NB4 (cell line): ENCODE measurements around the gene FKBP15.
A peak's percentile ranks its signal among the peaks of the same experiment; 100 is the strongest.

Source experiments
- DNase-seq: peaks from one replicate; pipeline ENCODE4 v3.0.0; 2010; ENCODE audit warnings: low read depth
- H3K4me3 ChIP-seq: one replicate; pipeline ENCODE4 v1.5.1; 2011; ENCODE audit warnings: mild to moderate bottlenecking, low read depth, low read length, moderate library complexity
- CTCF ChIP-seq: IDR thresholded peaks from one replicate; pipeline ENCODE4 v1.5.1; 2012; ENCODE audit warnings: low read depth, low read length
- MAX ChIP-seq: IDR thresholded peaks from 2 replicates; pipeline ENCODE4 v1.6.1; 2011; ENCODE audit warnings: low read depth, low read length
- MYC ChIP-seq: IDR thresholded peaks from 2 replicates; pipeline ENCODE4 v1.6.1; 2011; ENCODE audit warnings: low read depth, low read length
- POLR2A ChIP-seq: IDR thresholded peaks from 2 replicates; pipeline ENCODE4 v1.6.1; 2011; ENCODE audit warnings: mild to moderate bottlenecking; ENCODE audit not compliant: insufficient read length; ENCODE audit errors: extremely low read depth

Gene FKBP15

GRCh38 chr9:113158446-113158845 lies 62.6 kb downstream of the FKBP15 start:
- TF ChIP-seq MAX (no peak), MYC (no peak), POLR2A (no peak), CTCF (no peak)
- no peak for DNase-seq
- no peak overlapping the region for H3K4me3 ChIP-seq

GRCh38 chr9:113156880-113157279 lies 64.2 kb downstream of the FKBP15 start:
- H3K4me3 ChIP-seq = no peak overlapping the region
- no peak for TF ChIP-seq MAX
- TF ChIP-seq POLR2A = no peak
- TF ChIP-seq CTCF = no peak
- no peak for TF ChIP-seq MYC
- DNase-seq = peak; percentile 27

- no peak for TF ChIP-seq CTCF
- peak; percentile 92 for TF ChIP-seq MAX
- peak; percentile 94 for TF ChIP-seq MYC
- TF ChIP-seq POLR2A = no peak
- peak; percentile 93 for DNase-seq
- H3K4me3 ChIP-seq = peak overlapping the region; percentile 1
Observed at GRCh38 chr9:113155911-113156588, 65.0 kb downstream of the FKBP15 start.

- TF ChIP-seq MYC (peak; percentile 12; the same call in 1 of the 2 replicates), MAX (no peak), CTCF (no peak), POLR2A (no peak)
- H3K4me3 ChIP-seq = no peak overlapping the region
- DNase-seq = peak; percentile 79
Observed at GRCh38 chr9:113154946-113155345, 66.1 kb downstream of the FKBP15 start.

- TF ChIP-seq MYC = no peak
- TF ChIP-seq MAX = no peak
- TF ChIP-seq POLR2A = no peak
- TF ChIP-seq CTCF = no peak
- no peak overlapping the region for H3K4me3 ChIP-seq
- peak; percentile 68 for DNase-seq
Observed at GRCh38 chr9:113154471-113154870, 66.6 kb downstream of the FKBP15 start.
